ENCODE measurements around the gene ADCY3. TPM values are rescaled to one million over a fixed set of nuclear protein-coding genes. Genes with fewer than 3 reads are reported as not detected.

The ADCY3 gene
- total and polyA plus RNA-seq, 10 of the 15 experiments (the other 5 are each of a cell fraction or from before 2014, with no cell fraction given): 2.8 to 102 (median 50.4) TPM

- no peak for TF ChIP-seq MAX (IDR thresholded peaks at IDR 0.05; ENCODE audit: low read depth, low read length)
- TF ChIP-seq NFXL1 (IDR thresholded peaks at IDR 0.05; ENCODE audit: borderline replicate concordance): no peak
- no peak for TF ChIP-seq PKNOX1 (IDR thresholded peaks at IDR 0.05)
- TF ChIP-seq SUPT20H (IDR thresholded peaks at IDR 0.05; ENCODE audit: borderline replicate concordance, control insufficient read depth, low read depth, low read length): no peak
- peak; percentile 41 to 62; a peak in 2 of 4 replicates for TF ChIP-seq IKZF2 (IDR thresholded peaks at IDR 0.05)
- TF ChIP-seq ZNF274 (IDR thresholded peaks at IDR 0.05; ENCODE audit: insufficient read depth, insufficient read length): no peak
- no peak for TF ChIP-seq BRCA1 (IDR thresholded peaks at IDR 0.05; ENCODE audit: low read depth, low read length)
- TF ChIP-seq GATAD2B (conservative IDR thresholded peaks at IDR 0.05; ENCODE audit: low read depth): no peak
- TF ChIP-seq ATF2 (IDR thresholded peaks at IDR 0.05; ENCODE audit: low read length): no peak
- TF ChIP-seq IRF5 (IDR thresholded peaks at IDR 0.05; ENCODE audit: borderline replicate concordance): no peak
- no peak for TF ChIP-seq SMARCA5 (IDR thresholded peaks at IDR 0.05)
- TF ChIP-seq KLF5 (IDR thresholded peaks at IDR 0.05; ENCODE audit: partially characterized antibody): no peak
- no peak for TF ChIP-seq ZNF687 (IDR thresholded peaks at IDR 0.05)
- TF ChIP-seq ESRRA (IDR thresholded peaks at IDR 0.05; ENCODE audit: low read length): no peak
- no peak for TF ChIP-seq RAD21 (IDR thresholded peaks at IDR 0.05; ENCODE audit: insufficient read depth, low read depth, low read length)
- 0 out of 2 replicates have a peak, but pooled peaks have one; percentile 2 for TF ChIP-seq SPI1 (IDR thresholded peaks at IDR 0.05; ENCODE audit: borderline replicate concordance, insufficient read depth, low read depth, low read length)
- TF ChIP-seq HSF1 (IDR thresholded peaks at IDR 0.05; ENCODE audit: low read depth, low read length): no peak
- peak; percentile 38; the same call in 1 of the 2 replicates for TF ChIP-seq RELB (IDR thresholded peaks at IDR 0.05; ENCODE audit: low read depth)
- no peak for TF ChIP-seq CHD1 (IDR thresholded peaks at IDR 0.05; ENCODE audit: low read depth, low read length)
Measured at GRCh38 chr2:24919037-24919505, 966 bp downstream of the ADCY3 start (continued).
